T-helper 2 cell treated with Interferon-gamma antibody and Interleukin-4, amounts not matched to agents 100 ng/mL and 5 ng/mL, for 36 hours (primary cell): ENCODE data around the gene PLPP1. TPM values are rescaled to one million over a fixed set of nuclear protein-coding genes. Genes with fewer than 3 reads are reported as not detected.

Source experiments
- intact Hi-C: fragments of 100-400 bp; cut with micrococcal nuclease; formaldehyde crosslinking; loops from one replicate; pipeline ENCODE4 v1.15.1; 2023
- total RNA-seq: library from RNA; stranded (reverse); gene quantifications from 2 replicates; pipeline ENCODE4 v1.2.3, GENCODE V29; 2022

Gene PLPP1
- total RNA-seq, 1 donor from 2014 or later = 26.8 TPM

DNA sequence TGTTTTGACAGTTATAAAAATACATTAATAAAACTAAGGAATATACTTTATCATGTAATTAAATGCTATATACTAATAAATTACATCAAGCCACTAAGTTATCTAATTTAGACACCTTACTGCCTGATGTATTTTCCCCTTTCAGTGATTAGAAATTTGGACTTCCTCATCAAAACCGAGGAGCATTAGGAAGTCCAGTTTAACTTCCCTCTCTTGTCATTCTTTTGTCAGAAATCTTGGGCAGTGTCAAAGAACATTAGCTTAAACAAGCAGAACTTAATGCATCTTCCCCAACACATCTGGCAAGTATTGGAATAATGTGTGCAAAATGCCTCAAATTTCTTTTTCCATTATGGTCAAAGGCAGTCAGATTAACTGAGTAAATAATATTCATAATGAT lies 81.6 kb downstream of the PLPP1 start:
- intact Hi-C loops = no loop called here

DNA sequence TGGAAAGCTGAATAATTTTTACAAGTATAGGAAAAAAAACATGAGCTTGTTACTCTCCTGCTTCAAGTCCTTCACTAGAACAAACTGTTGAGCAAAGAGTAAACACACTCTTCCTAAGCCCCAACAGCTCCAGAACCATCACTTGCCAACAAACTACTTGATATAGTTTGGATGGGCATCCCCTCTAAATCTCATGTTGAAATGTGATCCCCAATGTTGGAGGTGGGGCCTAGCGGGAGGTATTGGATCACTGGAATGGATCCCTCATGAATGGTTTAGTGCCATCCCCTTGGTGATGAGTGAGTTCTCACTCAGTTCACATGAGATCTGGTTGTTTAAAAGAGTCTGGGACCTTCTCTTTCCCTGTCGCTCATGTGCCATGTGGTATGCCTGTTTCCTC lies 82.8 kb downstream of the PLPP1 start:
- intact Hi-C loops = no loop called here

- intact Hi-C loops = no loop called here
Observed at GRCh38 chr5:55450050-55450765, 84.6 kb downstream of the PLPP1 start.

GRCh38 chr5:55446640-55447351 lies 88.0 kb downstream of the PLPP1 start:
- intact Hi-C loops = no loop called here

- intact Hi-C loops = no loop called here
Observed at GRCh38 chr5:55445791-55446190, 89.0 kb downstream of the PLPP1 start.

- intact Hi-C loops = no loop called here
Observed at GRCh38 chr5:55441954-55442353, 92.8 kb downstream of the PLPP1 start.

DNA sequence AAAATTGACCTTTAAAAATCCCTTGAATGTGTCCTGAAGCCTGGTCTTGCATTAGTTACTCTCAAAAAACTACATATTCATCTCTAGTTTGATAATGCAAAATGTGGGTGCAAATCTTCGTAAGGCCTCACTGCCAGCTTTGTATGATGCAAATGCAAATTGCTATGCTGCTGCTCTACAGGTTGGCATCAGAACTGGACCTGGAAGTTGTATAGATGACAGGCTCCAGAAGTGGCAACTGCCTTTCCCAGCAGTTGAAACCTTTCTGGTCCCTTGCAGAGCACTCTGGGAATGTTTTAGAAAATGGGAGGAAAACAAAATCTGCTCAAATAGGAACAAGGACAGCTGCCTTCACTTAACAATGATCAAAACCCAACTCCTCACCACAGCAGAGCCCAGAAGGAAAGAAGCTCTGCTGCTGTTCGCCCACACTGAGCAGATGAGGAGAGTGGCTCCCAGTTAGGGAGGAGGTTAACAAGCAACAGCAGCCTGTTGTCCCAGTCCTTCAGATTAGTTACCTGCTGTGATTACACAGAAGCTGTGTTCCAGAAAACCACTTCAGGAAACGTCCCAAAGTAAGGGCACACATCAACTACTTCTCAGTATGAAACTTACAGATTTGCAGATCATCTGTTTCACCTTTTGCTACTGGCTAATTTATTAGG lies 93.5 kb downstream of the PLPP1 start:
- intact Hi-C loops = no loop called here

- intact Hi-C loops = no loop called here
Observed at GRCh38 chr5:55440188-55440646, 94.5 kb downstream of the PLPP1 start.

GRCh38 chr5:55438998-55439397 lies 95.8 kb downstream of the PLPP1 start:
- intact Hi-C loops = no loop called here

GRCh38 chr5:55437859-55438206 lies 96.9 kb downstream of the PLPP1 start:
- intact Hi-C loops = no loop called here

- intact Hi-C loops = no loop called here
Observed at GRCh38 chr5:55437452-55437851, 97.3 kb downstream of the PLPP1 start.

DNA sequence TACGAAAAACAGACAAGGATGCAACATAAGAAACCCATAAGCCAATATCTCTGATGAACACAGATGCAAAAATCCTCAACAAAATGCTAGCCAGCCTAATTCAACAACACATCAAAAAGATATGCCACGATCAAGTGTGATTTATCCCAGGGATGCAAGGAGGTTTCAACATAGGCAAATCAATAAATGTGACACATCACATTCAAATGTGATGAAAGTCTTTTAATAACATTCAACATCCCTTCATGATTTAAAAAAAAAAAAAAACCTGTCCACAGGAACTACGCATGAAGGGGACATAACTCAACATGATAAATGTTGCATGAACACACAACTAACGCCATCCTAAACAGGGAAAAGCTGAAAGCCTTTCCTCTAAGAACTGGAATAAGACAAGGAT lies 102.2 kb downstream of the PLPP1 start:
- intact Hi-C loops = no loop called here

DNA sequence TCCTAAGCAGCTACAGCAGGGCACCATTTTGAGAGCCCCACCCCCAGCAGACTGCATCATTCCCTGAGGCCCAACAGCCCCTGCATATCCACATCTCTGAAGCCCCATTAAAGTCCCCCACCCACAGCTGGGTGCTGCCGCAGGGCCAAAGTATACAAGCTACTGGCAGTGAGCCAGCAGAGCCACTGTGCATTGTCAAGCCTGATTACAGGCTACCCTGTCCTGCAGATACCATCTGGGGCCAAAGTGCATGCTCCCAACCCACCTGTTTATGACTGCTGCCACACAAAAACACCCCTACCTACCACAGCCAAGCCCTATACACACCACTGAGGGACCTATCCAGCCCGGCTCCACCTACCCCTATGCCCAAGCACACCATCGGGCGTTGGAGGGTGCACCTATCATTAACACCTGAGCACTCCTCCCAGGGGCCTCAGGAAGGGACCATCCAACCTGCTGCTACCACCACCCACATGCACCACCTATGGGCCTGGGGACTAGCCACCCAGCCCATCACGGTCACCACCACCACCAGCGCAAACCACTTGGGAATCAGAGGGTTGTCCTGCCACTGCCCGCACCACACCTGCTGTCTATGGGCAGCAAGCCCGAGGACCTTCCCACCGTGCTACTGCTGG lies 105.0 kb downstream of the PLPP1 start:
- intact Hi-C loops = no loop called here

- intact Hi-C loops = no loop called here
Observed at GRCh38 chr5:55429221-55429612, 105.5 kb downstream of the PLPP1 start.

DNA sequence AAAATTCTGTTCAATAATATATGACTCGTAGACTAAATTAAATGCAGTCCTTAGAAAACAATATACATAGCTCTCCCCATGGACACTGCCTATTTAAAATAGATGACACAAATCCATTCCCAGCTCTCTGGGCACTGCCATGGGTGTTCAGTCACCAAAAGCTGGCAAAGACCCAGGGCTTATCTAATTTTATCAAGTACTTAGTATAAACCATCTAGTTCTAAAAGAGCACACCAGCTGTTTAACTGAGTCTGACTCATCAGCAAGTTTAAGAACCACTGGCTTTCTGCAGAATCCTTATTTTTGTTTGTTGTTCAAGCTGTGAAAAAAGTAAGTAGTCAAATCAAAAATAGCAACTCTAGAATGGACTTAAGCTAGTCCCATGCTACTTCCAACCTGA lies 107.6 kb downstream of the PLPP1 start:
- intact Hi-C loops = no loop called here

GRCh38 chr5:55426455-55426854 lies 108.3 kb downstream of the PLPP1 start:
- intact Hi-C loops = no loop called here

- intact Hi-C loops = no loop called here
Observed at GRCh38 chr5:55421074-55421529, 113.7 kb downstream of the PLPP1 start.

DNA sequence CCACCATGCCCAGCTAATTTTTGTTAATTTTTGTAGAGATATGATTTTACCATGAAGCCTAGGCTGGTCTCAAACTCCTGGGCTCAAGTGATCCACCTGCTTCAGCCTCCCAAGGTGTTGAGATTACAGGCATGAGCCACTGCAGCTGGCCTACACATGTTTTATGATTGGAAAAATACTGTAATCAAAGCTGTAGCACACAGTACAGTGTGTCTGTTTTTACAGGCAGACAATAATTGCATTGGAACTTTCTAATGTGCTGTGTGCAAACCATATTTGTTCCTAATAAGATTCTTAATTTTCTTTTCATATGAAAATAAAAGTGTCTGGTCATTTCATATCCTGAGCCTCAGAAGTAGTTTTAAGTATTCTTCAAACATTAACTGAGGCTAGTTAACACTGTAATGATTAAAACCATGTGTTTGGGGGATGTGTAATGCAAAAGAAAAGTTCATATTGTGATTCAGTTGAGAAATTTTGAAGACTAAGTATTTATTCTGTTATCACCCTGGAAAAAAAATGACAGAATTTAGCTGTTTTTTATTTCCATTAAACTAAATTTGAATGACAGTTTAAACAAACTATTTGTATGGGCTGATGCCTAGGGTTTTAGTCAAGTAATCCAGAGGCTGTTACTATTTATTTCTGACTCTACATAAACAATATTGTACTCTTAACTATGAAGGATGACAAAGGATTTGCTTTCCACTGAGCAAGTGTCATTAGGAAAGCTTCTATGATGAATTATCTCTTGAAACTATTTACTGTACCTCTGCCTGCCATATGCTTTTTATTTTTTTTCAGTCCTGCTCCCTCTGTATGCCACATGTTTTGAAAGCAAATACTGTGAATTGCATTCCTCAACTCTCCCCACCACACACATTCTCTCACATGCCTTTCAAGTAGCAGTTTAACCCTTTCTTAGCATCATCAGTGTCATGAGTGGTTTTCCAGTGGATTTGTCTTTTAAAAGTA lies 115.5 kb downstream of the PLPP1 start:
- intact Hi-C loops = no loop called here

DNA sequence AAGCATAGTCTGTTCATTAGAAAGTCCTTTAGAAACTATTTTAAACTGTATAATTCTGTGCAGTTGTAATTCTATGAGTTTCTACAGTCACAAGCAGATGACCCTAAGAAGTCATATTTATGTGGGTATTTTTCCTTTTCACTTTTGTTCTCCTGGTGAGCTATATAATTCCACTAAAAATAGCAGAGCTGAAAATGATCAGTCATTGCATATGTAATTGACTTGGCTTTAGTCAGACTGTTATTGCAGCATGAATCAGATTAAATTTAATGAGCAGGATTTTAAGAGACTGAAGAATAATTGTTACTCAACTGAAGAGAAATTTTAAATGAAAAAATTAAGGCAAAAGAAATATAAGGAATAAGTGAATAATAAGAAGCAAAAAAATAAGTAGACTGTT lies 118.5 kb downstream of the PLPP1 start:
- intact Hi-C loops = no loop called here

DNA sequence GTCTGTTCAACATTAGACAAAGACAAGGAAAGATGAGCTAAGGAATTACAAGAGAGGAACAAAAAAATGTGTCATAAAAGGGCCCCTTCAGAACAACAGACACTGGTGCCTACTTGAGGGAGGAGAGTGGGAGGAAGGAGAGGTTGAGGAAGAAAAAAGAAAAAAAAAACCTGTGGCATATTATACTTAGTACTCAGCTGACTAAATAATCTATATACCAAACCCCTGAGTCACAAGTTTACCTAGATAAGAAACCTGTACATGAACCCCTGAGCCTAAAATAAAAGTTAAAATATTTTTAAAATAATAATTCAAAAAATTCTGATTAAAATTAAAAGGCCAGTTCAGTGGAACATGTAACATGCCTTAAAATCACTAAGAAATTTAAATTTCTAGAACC lies 119.7 kb downstream of the PLPP1 start:
- intact Hi-C loops = no loop called here

DNA sequence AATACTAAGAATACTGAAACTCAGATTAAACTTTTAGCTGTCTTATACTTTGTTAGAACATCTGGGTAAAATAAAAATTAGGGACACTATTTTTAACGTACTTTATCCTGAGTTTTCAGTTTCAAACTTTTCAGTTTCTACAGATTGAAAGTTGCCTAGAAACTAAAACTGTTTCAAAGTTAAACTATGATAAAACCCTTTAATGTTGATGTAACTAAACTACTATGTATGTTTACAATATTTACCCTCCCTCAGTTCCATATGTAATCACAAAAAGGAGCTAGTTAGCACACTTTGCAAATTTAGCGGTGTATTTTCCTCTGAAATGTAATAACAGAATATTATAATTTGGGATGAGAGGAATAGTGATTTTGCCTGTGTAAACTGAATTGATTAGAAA lies 121.1 kb downstream of the PLPP1 start:
- intact Hi-C loops = no loop called here
